Esophagus squamous epithelium (tissue), 4 donors: ENCODE data around the gene HDAC7.
A peak's percentile ranks its signal among the peaks of the same experiment; 100 is the strongest.

Experiments
- CTCF ChIP-seq, 6 experiments: fragments of 450-650 bp in 4 of 6; fragments of 200-600 bp in 2 of 6; sonication (generic) in 2 of 6; IDR thresholded peaks; one replicate each; pipeline ENCODE4 v1.5.1; 2016 to 2019; ENCODE audit warnings: antibody characterized with exemption in 6 of 6, mild to moderate bottlenecking in 4 of 6, moderate library complexity in 4 of 6
- POLR2A ChIP-seq, 4 donors: fragments of 450-650 bp; IDR thresholded peaks; one replicate each; pipeline ENCODE4 v1.6.1; 2017; ENCODE audit warnings: antibody characterized with exemption in 4 of 4, mild to moderate bottlenecking in 4 of 4, moderate library complexity in 3 of 4

GRCh38 chr12:47758584-47758833 lies 61.2 kb downstream of the HDAC7 start:
- TF ChIP-seq CTCF (IDR thresholded peaks at IDR 0.05) = no peak
- TF ChIP-seq POLR2A (IDR thresholded peaks at IDR 0.05) = peak in 1 of 4 donors; percentile 7
